Osteocyte (in vitro differentiated cells): ENCODE measurements around the gene COX10. TPM values are rescaled to one million over a fixed set of nuclear protein-coding genes. Genes with fewer than 3 reads are reported as not detected.

ENCODE experiments used
- DNase-seq: peaks from one replicate; pipeline ENCODE4 v3.0.0; 2021; ENCODE audit warnings: mixed read lengths; ENCODE audit not compliant: unreplicated experiment; ENCODE audit errors: extremely low spot score
- H3K27ac Mint-ChIP-seq: one replicate; pipeline ENCODE4 v1.8.0; 2021; ENCODE audit warnings: mild to moderate bottlenecking, mixed read lengths; ENCODE audit not compliant: unreplicated experiment
- H3K27me3 Mint-ChIP-seq: one replicate; pipeline ENCODE4 v1.8.0; 2021; ENCODE audit warnings: mixed read lengths; ENCODE audit not compliant: unreplicated experiment
- H3K36me3 Mint-ChIP-seq: one replicate; pipeline ENCODE4 v1.8.0; 2021; ENCODE audit warnings: mixed read lengths; ENCODE audit not compliant: unreplicated experiment
- H3K4me1 Mint-ChIP-seq: one replicate; pipeline ENCODE4 v1.8.0; 2021; ENCODE audit warnings: mixed read lengths; ENCODE audit not compliant: unreplicated experiment
- H3K4me3 Mint-ChIP-seq: one replicate; pipeline ENCODE4 v1.8.0; 2021; ENCODE audit warnings: mild to moderate bottlenecking, moderate library complexity, mixed read lengths; ENCODE audit not compliant: unreplicated experiment
- H3K9me3 Mint-ChIP-seq: one replicate; pipeline ENCODE4 v1.8.0; 2021; ENCODE audit warnings: mixed read lengths; ENCODE audit not compliant: unreplicated experiment
- total RNA-seq: library from RNA; stranded (reverse); gene quantifications from 2 replicates; pipeline ENCODE4 v1.2.1, GENCODE V29; 2021
- TF ChIP-seq, protein P1 (sequence below): fragments of 200-600 bp; sonication (generic); IDR thresholded peaks from 2 replicates; pipeline ENCODE4 v1.5.0; 2021; ENCODE audit warnings: antibody characterized with exemption, mild to moderate bottlenecking, moderate library complexity

Gene COX10
- total RNA-seq, 1 donor from 2014 or later: 15.6 TPM

DNA sequence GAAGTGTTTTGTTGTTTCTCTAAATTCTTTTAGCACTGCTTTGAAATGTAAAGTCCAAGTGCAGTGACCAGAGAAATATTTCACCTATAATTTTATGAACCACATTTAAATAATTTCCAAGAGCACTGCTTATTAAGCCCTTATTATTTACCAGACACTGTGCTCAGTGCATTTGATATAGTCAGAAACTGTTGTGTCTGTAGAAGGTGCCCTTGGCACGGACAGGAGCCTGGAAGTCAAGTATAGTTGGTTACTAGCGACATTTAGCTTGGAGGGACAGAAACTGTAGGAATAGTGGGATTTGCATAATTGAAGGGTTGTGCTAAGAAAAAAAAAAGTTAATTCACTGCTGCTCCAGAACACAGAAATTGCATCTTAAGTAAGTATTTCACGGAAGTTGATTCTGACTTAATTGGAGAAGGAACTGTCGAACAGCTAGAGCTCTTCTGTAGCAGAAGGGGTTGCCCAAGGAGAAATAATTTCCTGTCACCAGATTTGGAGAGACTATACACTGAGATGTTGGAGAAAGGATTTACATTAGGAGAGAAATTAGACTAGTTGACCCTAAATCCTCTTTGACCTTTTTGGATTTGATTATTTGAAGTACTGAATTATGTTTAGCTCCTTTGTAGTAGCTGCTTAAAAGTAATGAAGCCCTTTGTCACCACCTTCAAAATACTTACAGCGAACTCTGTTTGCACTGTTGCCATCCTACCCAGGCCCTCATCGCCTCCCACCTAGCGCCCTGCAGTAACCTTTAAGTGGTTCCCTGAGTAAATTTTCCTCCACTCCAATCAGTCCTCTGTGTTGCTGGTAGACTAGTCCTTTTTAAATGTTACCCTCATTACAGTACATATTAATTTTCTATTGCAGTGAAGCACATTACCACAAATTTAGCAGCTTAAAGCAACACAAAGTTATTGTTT, 25.6 kb downstream of the COX10 start:
- H3K27ac Mint-ChIP-seq: no peak overlapping the region
- no peak for DNase-seq
- TF ChIP-seq, protein P1, sequence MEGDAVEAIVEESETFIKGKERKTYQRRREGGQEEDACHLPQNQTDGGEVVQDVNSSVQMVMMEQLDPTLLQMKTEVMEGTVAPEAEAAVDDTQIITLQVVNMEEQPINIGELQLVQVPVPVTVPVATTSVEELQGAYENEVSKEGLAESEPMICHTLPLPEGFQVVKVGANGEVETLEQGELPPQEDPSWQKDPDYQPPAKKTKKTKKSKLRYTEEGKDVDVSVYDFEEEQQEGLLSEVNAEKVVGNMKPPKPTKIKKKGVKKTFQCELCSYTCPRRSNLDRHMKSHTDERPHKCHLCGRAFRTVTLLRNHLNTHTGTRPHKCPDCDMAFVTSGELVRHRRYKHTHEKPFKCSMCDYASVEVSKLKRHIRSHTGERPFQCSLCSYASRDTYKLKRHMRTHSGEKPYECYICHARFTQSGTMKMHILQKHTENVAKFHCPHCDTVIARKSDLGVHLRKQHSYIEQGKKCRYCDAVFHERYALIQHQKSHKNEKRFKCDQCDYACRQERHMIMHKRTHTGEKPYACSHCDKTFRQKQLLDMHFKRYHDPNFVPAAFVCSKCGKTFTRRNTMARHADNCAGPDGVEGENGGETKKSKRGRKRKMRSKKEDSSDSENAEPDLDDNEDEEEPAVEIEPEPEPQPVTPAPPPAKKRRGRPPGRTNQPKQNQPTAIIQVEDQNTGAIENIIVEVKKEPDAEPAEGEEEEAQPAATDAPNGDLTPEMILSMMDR: no peak
- peaks cover 15% of the 10 kb centered on the region for H3K4me1 Mint-ChIP-seq
- peaks cover 3% of the 10 kb centered on the region for H3K36me3 Mint-ChIP-seq
- H3K9me3 Mint-ChIP-seq: no peaks in the 10 kb centered on the region
- no peak overlapping the region for H3K4me3 Mint-ChIP-seq
- H3K27me3 Mint-ChIP-seq: no peaks in the 10 kb centered on the region

DNA sequence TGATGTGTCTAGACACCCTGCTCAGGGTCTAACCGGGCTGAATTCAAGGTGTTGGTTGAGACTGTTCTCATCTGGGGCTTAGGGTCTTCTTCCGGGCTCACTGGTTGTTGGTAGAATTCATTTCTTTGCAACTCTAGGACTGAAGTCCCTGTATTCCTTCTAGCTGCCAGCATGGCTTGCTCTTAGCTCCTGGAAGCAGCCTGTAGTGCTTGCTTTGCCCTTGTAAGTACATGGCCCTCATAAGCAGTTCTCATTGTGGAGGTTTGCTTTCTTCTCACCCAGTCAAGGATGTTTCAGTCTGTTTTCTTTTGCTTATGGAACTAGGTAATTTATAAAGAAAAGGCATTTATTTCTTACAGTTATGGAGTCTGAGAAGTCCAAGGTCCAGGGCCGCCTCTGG, 26.3 kb downstream of the COX10 start:
- TF ChIP-seq, protein P1: no peak
- H3K27ac Mint-ChIP-seq: no peak overlapping the region
- H3K4me3 Mint-ChIP-seq: no peak overlapping the region
- peaks cover 15% of the 10 kb centered on the region for H3K4me1 Mint-ChIP-seq
- peaks cover 2% of the 10 kb centered on the region for H3K36me3 Mint-ChIP-seq
- no peak for DNase-seq
- no peaks in the 10 kb centered on the region for H3K27me3 Mint-ChIP-seq
- no peaks in the 10 kb centered on the region for H3K9me3 Mint-ChIP-seq

DNA sequence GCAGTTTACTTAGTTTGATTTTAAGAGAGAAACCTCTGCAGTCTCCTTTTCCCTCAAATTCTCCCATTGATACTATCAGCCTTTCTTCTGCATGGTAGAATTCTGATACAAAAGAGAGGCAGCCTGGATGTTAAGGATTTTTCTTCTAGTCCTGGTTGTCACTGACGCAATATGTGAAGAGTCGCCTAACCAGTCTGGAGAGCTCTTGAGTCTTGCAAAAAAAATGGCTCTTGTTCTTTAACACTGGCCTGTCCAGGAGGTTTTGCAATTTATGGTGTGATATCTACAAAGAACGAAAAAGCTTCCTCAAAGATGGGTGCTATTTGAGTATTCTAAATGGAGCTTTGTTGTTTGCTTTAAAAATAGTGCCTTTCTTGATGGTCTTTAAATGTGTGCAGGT, 28.9 kb downstream of the COX10 start:
- H3K27ac Mint-ChIP-seq: no peak overlapping the region
- no peaks in the 10 kb centered on the region for H3K27me3 Mint-ChIP-seq
- H3K36me3 Mint-ChIP-seq: peaks cover 9% of the 10 kb centered on the region
- H3K4me3 Mint-ChIP-seq: no peak overlapping the region
- DNase-seq: no peak
- TF ChIP-seq, protein P1: no peak
- H3K4me1 Mint-ChIP-seq: peaks cover 4% of the 10 kb centered on the region
- H3K9me3 Mint-ChIP-seq: no peaks in the 10 kb centered on the region

DNA sequence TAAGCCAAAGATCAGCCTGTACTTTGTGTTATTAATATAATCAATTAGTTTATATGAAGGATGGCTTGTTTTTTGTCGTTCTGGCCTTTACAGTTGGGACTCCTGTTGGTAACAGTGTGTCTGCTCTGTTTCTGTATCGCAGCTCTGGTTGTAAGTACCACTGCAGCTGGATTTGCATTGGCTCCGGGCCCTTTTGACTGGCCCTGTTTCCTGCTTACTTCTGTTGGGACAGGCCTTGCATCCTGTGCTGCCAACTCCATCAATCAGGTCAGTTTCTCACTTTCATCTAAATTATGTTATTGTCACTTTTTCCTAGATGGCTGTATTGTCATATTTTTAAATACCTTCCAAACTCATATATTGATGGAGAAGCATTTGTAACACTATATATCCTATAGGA, 32.7 kb downstream of the COX10 start:
- no peak for DNase-seq
- Mint-ChIP-seq H3K27me3 (no peaks in the 10 kb centered on the region), H3K27ac (no peak overlapping the region), H3K4me1 (peaks cover 4% of the 10 kb centered on the region), H3K4me3 (no peak overlapping the region), H3K36me3 (peaks cover 11% of the 10 kb centered on the region), H3K9me3 (no peaks in the 10 kb centered on the region)
- TF ChIP-seq, protein P1: no peak

DNA sequence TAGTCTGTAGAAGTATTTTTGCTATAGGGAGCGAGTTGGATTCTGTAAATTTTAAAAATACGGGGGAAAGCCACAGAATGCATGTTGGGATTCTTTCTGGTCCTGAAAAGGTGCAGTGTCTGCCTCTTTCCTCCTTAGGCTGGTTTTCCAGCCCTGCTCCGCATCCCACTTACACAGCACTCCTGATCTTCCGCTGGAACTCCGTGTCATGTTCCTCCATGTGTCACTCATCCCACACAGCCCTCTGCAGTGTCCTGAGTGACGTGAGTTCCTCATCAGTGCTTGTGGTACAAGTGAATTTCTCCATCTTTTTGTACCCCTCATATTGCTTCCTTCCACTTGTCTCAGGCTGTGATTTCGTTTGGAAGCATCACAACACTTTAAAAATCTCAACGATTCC, 34.5 kb downstream of the COX10 start:
- H3K9me3 Mint-ChIP-seq: no peaks in the 10 kb centered on the region
- H3K4me1 Mint-ChIP-seq: peaks cover 9% of the 10 kb centered on the region
- H3K27ac Mint-ChIP-seq: no peak overlapping the region
- DNase-seq: no peak
- no peaks in the 10 kb centered on the region for H3K27me3 Mint-ChIP-seq
- peaks cover 11% of the 10 kb centered on the region for H3K36me3 Mint-ChIP-seq
- H3K4me3 Mint-ChIP-seq: no peak overlapping the region
- TF ChIP-seq, protein P1: no peak
